K562 (cell line): ENCODE results near the gene DAGLB. TPM values are rescaled to one million over a fixed set of nuclear protein-coding genes. Genes with fewer than 3 reads are reported as not detected.

Experiments
- ATF2 ChIP-seq: sonication (generic); formaldehyde crosslinking; IDR thresholded peaks from 2 replicates; pipeline ENCODE4 v1.8.1; 2022; ENCODE audit warnings: missing genetic modification reagents
- CBX8 ChIP-seq: fragments of 200-600 bp; sonication (generic); IDR thresholded peaks from 2 replicates; pipeline ENCODE4 v1.6.1; 2012; ENCODE audit warnings: borderline replicate concordance, mixed run types, low read depth, mild to moderate bottlenecking, moderate library complexity, mixed read lengths, low read length, control low read depth, inconsistent platforms; ENCODE audit not compliant: poor library complexity, severe bottlenecking; ENCODE audit errors: extremely low read depth
- CC2D1A ChIP-seq: fragments of 450-650 bp; IDR thresholded peaks from 2 replicates; pipeline ENCODE4 v1.6.1; 2017; ENCODE audit warnings: mild to moderate bottlenecking
- CCAR2 ChIP-seq: fragments of 200-400 bp; formaldehyde crosslinking; IDR thresholded peaks from 2 replicates; pipeline ENCODE4 v1.6.1; 2017; ENCODE audit warnings: mild to moderate bottlenecking, low read depth, low read length
- CEBPB ChIP-seq: fragments of 450-650 bp; IDR thresholded peaks from 2 replicates; pipeline ENCODE4 v1.6.1; 2016; ENCODE audit warnings: missing genetic modification characterization, missing compliant biosample characterization
- FOXP1 ChIP-seq: sonication (generic); formaldehyde crosslinking; IDR thresholded peaks from 2 replicates; pipeline ENCODE4 v1.8.0; 2022; ENCODE audit warnings: mild to moderate bottlenecking, missing genetic modification reagents
- HDAC8 ChIP-seq: fragments of 450-650 bp; IDR thresholded peaks from 2 replicates; pipeline ENCODE4 v1.6.1; 2016; ENCODE audit warnings: mild to moderate bottlenecking, missing genetic modification characterization, moderate library complexity, missing compliant biosample characterization
- KAT7 ChIP-seq: sonication (generic); formaldehyde crosslinking; IDR thresholded peaks from 2 replicates; pipeline ENCODE4 v1.8.0; 2022; ENCODE audit warnings: missing genetic modification reagents, mild to moderate bottlenecking, borderline replicate concordance
- NCOA4 ChIP-seq: fragments of 450-650 bp; IDR thresholded peaks from 2 replicates; pipeline ENCODE4 v1.6.1; 2018; ENCODE audit warnings: mild to moderate bottlenecking; ENCODE audit not compliant: partially characterized antibody
- NEUROD1 ChIP-seq: fragments of 150-350 bp; IDR thresholded peaks from 2 replicates; pipeline ENCODE4 v1.6.1; 2014; ENCODE audit warnings: borderline replicate concordance, low read length, low read depth; ENCODE audit not compliant: partially characterized antibody
- NR0B1 ChIP-seq: fragments of 450-650 bp; IDR thresholded peaks from one replicate; pipeline ENCODE4 v1.6.1; 2018; ENCODE audit warnings: mild to moderate bottlenecking, moderate library complexity; ENCODE audit not compliant: partially characterized antibody
- RBM14 ChIP-seq: fragments of 200-400 bp; formaldehyde crosslinking; IDR thresholded peaks from 2 replicates; pipeline ENCODE4 v1.6.1; 2018; ENCODE audit warnings: low read depth, mild to moderate bottlenecking, low read length, moderate library complexity, borderline replicate concordance; ENCODE audit not compliant: insufficient read depth
- RUNX1 ChIP-seq: sonication (generic); IDR thresholded peaks from 2 replicates; pipeline ENCODE4 v1.6.1; 2016; ENCODE audit warnings: antibody characterized with exemption, low read depth
- SMARCB1 ChIP-seq: IDR thresholded peaks from 2 replicates; pipeline ENCODE4 v1.6.1; 2011; ENCODE audit warnings: improper control_type of control experiment, low read depth; ENCODE audit not compliant: insufficient read length
- SOX6 ChIP-seq: fragments of 450-650 bp; IDR thresholded peaks from 2 replicates; pipeline ENCODE4 v1.6.1; 2014; ENCODE audit warnings: mild to moderate bottlenecking
- TCF3 ChIP-seq: sonication (generic); formaldehyde crosslinking; IDR thresholded peaks from 2 replicates; pipeline ENCODE4 v1.4.0; 2020; ENCODE audit warnings: mild to moderate bottlenecking, missing genetic modification reagents
- TFAP4 ChIP-seq: sonication (generic); formaldehyde crosslinking; IDR thresholded peaks from 2 replicates; pipeline ENCODE4 v1.8.0; 2022; ENCODE audit warnings: missing genetic modification reagents, mild to moderate bottlenecking, moderate library complexity, borderline replicate concordance
- TGIF2 ChIP-seq: sonication (generic); formaldehyde crosslinking; IDR thresholded peaks from 2 replicates; pipeline ENCODE4 v1.8.1; 2022; ENCODE audit warnings: mild to moderate bottlenecking, missing genetic modification reagents, moderate library complexity
- ZNF124 ChIP-seq: sonication (generic); formaldehyde crosslinking; IDR thresholded peaks from 2 replicates; pipeline ENCODE4 v1.8.1; 2022; ENCODE audit warnings: missing genetic modification reagents
- ZNF57 ChIP-seq: fragments of 450-650 bp; formaldehyde crosslinking; IDR thresholded peaks from 2 replicates; pipeline ENCODE4 v1.4.0; 2020; ENCODE audit warnings: mild to moderate bottlenecking, moderate library complexity
- ZNF785 ChIP-seq: fragments of 250-450 bp; sonication (Bioruptor Pico); IDR thresholded peaks from 2 replicates; pipeline ENCODE4 v1.4.0; 2020; ENCODE audit warnings: mild to moderate bottlenecking
- polyA plus RNA-seq, 8 experiments: library from polyadenylated mRNA; depleted of rRNA in 4 of 8; stranded (reverse) in 5 of 8; unstranded in 3 of 8; fragments of >200 nt; fragmentation: Nextera tagmentation in 2 of 8; fragmentation: Illumina TruSeq in 1 of 8; extraction: Ambion mirVana in 2 of 8; extraction: Trizol in 1 of 8; gene quantifications; 2 replicates each; pipeline versions ENCODE4 v1.2.1 to v1.2.3, GENCODE V29; 2011 to 2014; ENCODE audit warnings: inconsistent platforms in 1 of 8, missing spikeins in 1 of 8
- total RNA-seq, 7 experiments: library from RNA; depleted of rRNA in 6 of 7; stranded (reverse); fragments of >200 nt in 6 of 7; fragmentation: Illumina TruSeq in 2 of 7; extraction: Trizol in 2 of 7; gene quantifications; 2 replicates each; pipeline versions ENCODE4 v1.2.1 to v1.2.3, GENCODE V29; 2011 to 2021; ENCODE audit warnings: low replicate concordance in 1 of 7

DAGLB gene
- total and polyA plus RNA-seq, 9 of the 15 experiments (the other 6 are each of a cell fraction or from before 2014, with no cell fraction given) = 0.92 to 16.4 (median 9.3) TPM

- TF ChIP-seq ATF2 (CRISPR knock-in tag) (no peak), CEBPB (tag) (peak; percentile 59), NEUROD1 (no peak), RBM14 (no peak), RUNX1 (no peak), HDAC8 (tag) (no peak), NCOA4 (no peak), SMARCB1 (no peak), CC2D1A (no peak), ZNF57 (CRISPR knock-in tag) (no peak), KAT7 (CRISPR knock-in tag) (no peak), TCF3 (no peak), NR0B1 (no peak), SOX6 (no peak), TGIF2 (CRISPR knock-in tag) (no peak), CBX8 (no peak), ZNF785 (CRISPR knock-in tag) (no peak), ZNF124 (no peak), TFAP4 (CRISPR knock-in tag) (no peak), CCAR2 (no peak), FOXP1 (CRISPR knock-in tag) (no peak)
Observed at GRCh38 chr7:6394114-6394513, 53.6 kb downstream of the DAGLB start (continued).
